OCI-LY1 (cell line): ENCODE results near the gene TIMP2.

ENCODE experiments used
- CTCF ChIP-seq: fragments of 200-600 bp; sonication (generic), shearing (Covaris generic); IDR thresholded peaks from 2 replicates; pipeline ENCODE4 v1.5.1; 2017; ENCODE audit warnings: mild to moderate bottlenecking, antibody characterized with exemption, low read length, moderate library complexity, mixed read lengths
- EZH2 ChIP-seq: fragments of 200-600 bp; sonication (generic), shearing (Covaris generic); IDR thresholded peaks from 2 replicates; pipeline ENCODE4 v1.8.0; 2017; ENCODE audit warnings: borderline replicate concordance, mixed run types, mild to moderate bottlenecking, antibody characterized with exemption, low read length, moderate library complexity, mixed read lengths

GRCh38 chr17:78933959-78934568 is 8.9 kb upstream of the TIMP2 start:
- TF ChIP-seq CTCF (no peak), EZH2 (no peak)
